NCI-H128 (cell line): ENCODE data around the gene LMBRD2.
"Not testable (repeated sequence)": the region's sequence is repeated elsewhere in the genome, so short reads cannot be mapped to it uniquely, and the experiment has no call there.

Experiments used
- DNase-seq: peaks from one replicate; lab custom pipeline; 2025; ENCODE audit not compliant: unreplicated experiment; lab: John Stamatoyannopoulos, UW

The LMBRD2 gene

GRCh38 chr5:36162810-36163486 lies 11.3 kb upstream of the LMBRD2 start:
- DNase-seq, result no peak

- no peak for DNase-seq
Observed at GRCh38 chr5:36161361-36161760, 9.7 kb upstream of the LMBRD2 start.

GRCh38 chr5:36160617-36161016 lies 8.9 kb upstream of the LMBRD2 start:
- no peak for DNase-seq

- no peak for DNase-seq
Observed at GRCh38 chr5:36158144-36158543, 6.5 kb upstream of the LMBRD2 start.

- DNase-seq, result no peak
Observed at GRCh38 chr5:36156619-36157018, 4.9 kb upstream of the LMBRD2 start.

- no peak for DNase-seq
Observed at GRCh38 chr5:36156121-36156601, 4.5 kb upstream of the LMBRD2 start.

- DNase-seq, result no peak
Observed at GRCh38 chr5:36155291-36155690, 3.6 kb upstream of the LMBRD2 start.

GRCh38 chr5:36153726-36154125 lies 2.0 kb upstream of the LMBRD2 start:
- DNase-seq, result no peak

GRCh38 chr5:36153298-36153677 lies 1.6 kb upstream of the LMBRD2 start:
- DNase-seq, result no peak

- no peak for DNase-seq
Observed at GRCh38 chr5:36152324-36153297, 924 bp upstream of the LMBRD2 start.

- DNase-seq, result peak; percentile 41
Observed at GRCh38 chr5:36150676-36151433, 832 bp downstream of the LMBRD2 start.

GRCh38 chr5:36147681-36148080 lies 4.0 kb downstream of the LMBRD2 start:
- DNase-seq, result no peak

- no peak for DNase-seq
Observed at GRCh38 chr5:36146390-36146789, 5.3 kb downstream of the LMBRD2 start.

- DNase-seq, result no peak
Observed at GRCh38 chr5:36145311-36145710, 6.4 kb downstream of the LMBRD2 start.

- no peak for DNase-seq
Observed at GRCh38 chr5:36138900-36139683, 12.6 kb downstream of the LMBRD2 start.

GRCh38 chr5:36136581-36136980 lies 15.1 kb downstream of the LMBRD2 start:
- DNase-seq, result no peak

GRCh38 chr5:36135988-36136387 lies 15.7 kb downstream of the LMBRD2 start:
- DNase-seq, result no peak

- not testable (repeated sequence) for DNase-seq
Observed at GRCh38 chr5:36133009-36133408, 18.7 kb downstream of the LMBRD2 start.

GRCh38 chr5:36129666-36130065 lies 22.0 kb downstream of the LMBRD2 start:
- not testable (repeated sequence) for DNase-seq

GRCh38 chr5:36128795-36129194 lies 22.9 kb downstream of the LMBRD2 start:
- no peak for DNase-seq

GRCh38 chr5:36125868-36126267 lies 25.8 kb downstream of the LMBRD2 start:
- DNase-seq, result no peak
